Peyer's patch (tissue), 4 donors: ENCODE measurements around the gene EML1. TPM values are rescaled to one million over a fixed set of nuclear protein-coding genes. Genes with fewer than 3 reads are reported as not detected.

Experiments
- DNase-seq, 3 donors: peaks; one replicate each; pipeline ENCODE4 v3.0.0-alpha.2; 2017 to 2019
- H3K27ac ChIP-seq, 4 donors: fragments of 200-600 bp; sonication (generic); one replicate each; pipeline ENCODE4 v1.5.1; 2016 to 2019
- H3K27me3 ChIP-seq, 2 donors: fragments of 200-600 bp; sonication (generic); one replicate each; pipeline ENCODE4 v1.5.1; 2019
- H3K36me3 ChIP-seq, 3 donors: fragments of 200-600 bp; sonication (generic); one replicate each; pipeline ENCODE4 v1.5.1; 2016 to 2019
- H3K4me1 ChIP-seq, 4 donors: fragments of 200-600 bp; sonication (generic); one replicate each; pipeline ENCODE4 v1.5.1; 2016 to 2019
- H3K4me3 ChIP-seq, 4 donors: fragments of 200-600 bp; sonication (generic); 1 replicate in 3 of 4; 2 replicates in 1 of 4; pipeline ENCODE4 v1.5.1; 2016 to 2019; ENCODE audit warnings: mild to moderate bottlenecking in 1 of 4
- H3K9me3 ChIP-seq, 4 donors: fragments of 200-600 bp; sonication (generic); one replicate each; pipeline ENCODE4 v1.5.1; 2016 to 2019; ENCODE audit warnings: mild to moderate bottlenecking in 1 of 4
- CTCF ChIP-seq, 6 experiments: fragments of 450-650 bp in 4 of 6; fragments of 200-600 bp in 2 of 6; sonication (generic) in 1 of 6; IDR thresholded peaks; one replicate each; pipeline ENCODE4 v1.5.1; 2017 to 2019; ENCODE audit warnings: antibody characterized with exemption in 6 of 6, mild to moderate bottlenecking in 3 of 6, moderate library complexity in 1 of 6
- POLR2A ChIP-seq, 2 donors: fragments of 450-650 bp; IDR thresholded peaks; one replicate each; pipeline ENCODE4 v1.5.1; 2017; ENCODE audit warnings: antibody characterized with exemption in 2 of 2, mild to moderate bottlenecking in 2 of 2, moderate library complexity in 2 of 2
- small RNA-seq, 2 donors: library from RNA; depleted of rRNA; stranded (forward); fragments of <200 nt; gene quantifications; one replicate each; pipeline ENCODE3, GENCODE V24; 2016
- total RNA-seq, 4 donors: library from RNA; depleted of rRNA; stranded (reverse); fragments of >200 nt; gene quantifications; one replicate each; pipeline ENCODE4 v1.1.0, GENCODE V29; 2016

EML1 gene
- total RNA-seq, 4 donors from 2014 or later: 12.3 to 32.2 (median 18.9) TPM

- no peaks in the 10 kb centered on the region for H3K36me3 ChIP-seq
- no peaks in the 10 kb centered on the region for H3K4me1 ChIP-seq
- no peak for TF ChIP-seq POLR2A (IDR thresholded peaks at IDR 0.05)
- no peak overlapping the region for H3K27ac ChIP-seq
- no peaks in the 10 kb centered on the region for H3K9me3 ChIP-seq
- DNase-seq: no peak
- H3K27me3 ChIP-seq: no peaks in the 10 kb centered on the region
- no peak overlapping the region for H3K4me3 ChIP-seq
Observed at GRCh38 chr14:99990268-99991170, 197.3 kb downstream of the EML1 start.

- no peak overlapping the region for H3K4me3 ChIP-seq
- H3K4me1 ChIP-seq: no peaks in the 10 kb centered on the region
- H3K27me3 ChIP-seq: no peaks in the 10 kb centered on the region
- no peaks in the 10 kb centered on the region for H3K9me3 ChIP-seq
- H3K36me3 ChIP-seq: no peaks in the 10 kb centered on the region
- DNase-seq: no peak
- H3K27ac ChIP-seq: no peak overlapping the region
- no peak for TF ChIP-seq CTCF (IDR thresholded peaks at IDR 0.05)
- no peak for TF ChIP-seq POLR2A (IDR thresholded peaks at IDR 0.05)
Observed at GRCh38 chr14:99991331-99991730, 198.1 kb downstream of the EML1 start.

Small RNA genes within 50 kb of the gene (small RNA-seq; reads per million reads assigned to genes)
- gene RNU1-47P: 0 reads per million in 2 donors

Other genes starting within 250 kb of the EML1 start
- gene CCDC85C, start 189.2 kb upstream of the EML1 start, total RNA-seq: 10 to 100 TPM; 19.8 to 98.1 (median 78.8) TPM
- 1 to 10 TPM in 2 of 4 donors, under 1 TPM in 2; 0.88 to 2.5 (median 1.0) TPM for gene HHIPL1, start 148.3 kb upstream of the EML1 start, total RNA-seq
- gene CYP46A1, start 109.1 kb upstream of the EML1 start, total RNA-seq: 1 to 10 TPM in 1 of 4 donors, under 1 TPM in 1, not detected in 2; 0.13 to 2.5 TPM